Fibroblast of pulmonary artery (primary cell): Measurements from ENCODE around the gene LRRIQ3.

Experiments
- DNase-seq: peaks from one replicate; pipeline ENCODE4 v3.0.0-alpha.2; 2010; ENCODE audit warnings: low read depth
- H3K4me3 ChIP-seq: replicated peaks from 2 replicates; pipeline ENCODE4 v1.5.1; 2011; ENCODE audit warnings: low read depth, mild to moderate bottlenecking, control low read depth, low read length, moderate library complexity
- TF ChIP-seq, protein P1 (sequence below): IDR thresholded peaks from 2 replicates; pipeline ENCODE4 v1.5.1; 2011; ENCODE audit warnings: mild to moderate bottlenecking, control low read depth, low read length, inconsistent platforms; ENCODE audit errors: missing control alignments

LRRIQ3 gene

DNA sequence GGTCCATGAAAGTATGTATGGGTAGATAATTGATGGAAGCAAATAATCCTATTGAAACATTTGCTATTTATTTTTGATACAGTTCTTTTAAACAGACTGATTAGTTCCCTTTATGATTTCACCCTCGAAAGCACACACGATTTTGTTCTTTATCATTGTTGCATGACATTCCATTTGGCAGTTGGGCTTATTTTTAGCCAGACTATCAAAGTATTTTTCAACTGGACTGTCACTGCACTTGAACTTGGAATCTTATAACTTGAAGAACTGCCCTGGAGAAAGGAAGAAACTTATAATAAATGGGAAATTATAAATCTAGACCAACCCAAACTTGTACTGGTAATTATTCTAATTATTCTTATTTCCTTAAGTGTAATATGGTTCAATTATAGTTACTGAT is 37.2 kb upstream of the LRRIQ3 start, which contains the start of gene TNNI3K:
TNNI3K (plus strand) TSS at position 235 of the 400 bp plus-strand sequence; CDS start at position 300, 65 bp downstream.
- DNase-seq = no peak
- TF ChIP-seq, protein P1, sequence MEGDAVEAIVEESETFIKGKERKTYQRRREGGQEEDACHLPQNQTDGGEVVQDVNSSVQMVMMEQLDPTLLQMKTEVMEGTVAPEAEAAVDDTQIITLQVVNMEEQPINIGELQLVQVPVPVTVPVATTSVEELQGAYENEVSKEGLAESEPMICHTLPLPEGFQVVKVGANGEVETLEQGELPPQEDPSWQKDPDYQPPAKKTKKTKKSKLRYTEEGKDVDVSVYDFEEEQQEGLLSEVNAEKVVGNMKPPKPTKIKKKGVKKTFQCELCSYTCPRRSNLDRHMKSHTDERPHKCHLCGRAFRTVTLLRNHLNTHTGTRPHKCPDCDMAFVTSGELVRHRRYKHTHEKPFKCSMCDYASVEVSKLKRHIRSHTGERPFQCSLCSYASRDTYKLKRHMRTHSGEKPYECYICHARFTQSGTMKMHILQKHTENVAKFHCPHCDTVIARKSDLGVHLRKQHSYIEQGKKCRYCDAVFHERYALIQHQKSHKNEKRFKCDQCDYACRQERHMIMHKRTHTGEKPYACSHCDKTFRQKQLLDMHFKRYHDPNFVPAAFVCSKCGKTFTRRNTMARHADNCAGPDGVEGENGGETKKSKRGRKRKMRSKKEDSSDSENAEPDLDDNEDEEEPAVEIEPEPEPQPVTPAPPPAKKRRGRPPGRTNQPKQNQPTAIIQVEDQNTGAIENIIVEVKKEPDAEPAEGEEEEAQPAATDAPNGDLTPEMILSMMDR = no peak
- no peak within 1 kb of the TSS for H3K4me3 ChIP-seq

DNA sequence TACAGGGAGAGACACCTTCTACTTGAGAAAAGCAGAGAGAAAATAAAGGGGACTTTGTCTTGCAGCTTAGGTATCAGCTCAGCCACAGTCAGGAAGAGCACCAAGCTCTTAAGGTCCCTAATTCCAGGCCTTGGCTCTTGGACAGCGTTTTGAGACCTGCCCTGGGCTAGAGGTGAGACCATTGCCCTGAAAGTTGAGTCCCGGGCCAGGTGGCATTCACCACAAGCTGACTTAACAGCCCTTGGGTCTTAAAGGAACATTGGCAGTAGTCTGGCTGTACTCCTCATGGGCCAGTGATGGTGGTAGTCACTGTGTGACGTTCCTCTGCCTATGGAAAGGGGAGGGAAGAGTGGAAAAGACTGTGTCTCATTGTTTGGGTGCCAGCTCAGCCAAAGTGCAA is 25.5 kb upstream of the LRRIQ3 start:
- H3K4me3 ChIP-seq = no peak overlapping the region
- TF ChIP-seq, protein P1 = no peak
- DNase-seq = no peak

DNA sequence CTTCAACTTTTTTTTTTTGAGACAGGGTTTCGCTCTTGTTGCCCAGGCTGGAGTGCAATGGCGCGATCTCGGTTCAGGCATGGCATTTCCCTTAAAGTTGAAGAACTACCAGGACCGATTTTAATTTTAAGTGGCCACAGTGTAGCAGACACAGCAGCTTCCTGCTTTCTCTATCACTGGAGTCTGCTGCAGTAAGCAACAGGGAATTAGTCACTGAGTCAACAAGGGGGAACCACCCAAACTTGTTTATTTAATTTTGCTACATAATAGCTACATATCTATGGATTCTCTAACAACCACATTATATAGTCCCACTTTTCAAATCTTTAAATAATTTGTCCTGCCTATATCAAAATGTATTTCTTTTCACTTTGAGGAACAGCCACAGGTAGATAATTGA is 24.7 kb upstream of the LRRIQ3 start:
- H3K4me3 ChIP-seq = no peak overlapping the region
- TF ChIP-seq, protein P1 = no peak
- no peak for DNase-seq

DNA sequence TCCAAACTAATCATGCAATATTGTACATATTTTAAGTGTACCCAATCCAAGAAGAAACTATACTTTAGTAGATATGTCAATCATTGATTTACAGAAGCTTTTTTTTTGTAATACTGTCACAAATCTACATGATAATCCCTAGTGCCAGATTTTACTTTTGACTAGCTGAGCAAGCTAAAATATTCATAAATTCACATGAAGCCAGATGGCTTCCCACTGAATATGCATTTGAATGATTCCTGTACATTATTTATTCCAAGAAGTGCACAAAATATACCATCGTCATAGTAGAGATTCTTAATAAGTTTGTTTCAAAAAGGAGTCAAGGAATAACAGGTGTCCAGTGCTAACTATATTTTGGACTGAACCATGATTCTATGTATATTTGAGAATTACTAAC is 17.3 kb upstream of the LRRIQ3 start:
- H3K4me3 ChIP-seq = no peak overlapping the region
- no peak for DNase-seq
- TF ChIP-seq, protein P1 = no peak

DNA sequence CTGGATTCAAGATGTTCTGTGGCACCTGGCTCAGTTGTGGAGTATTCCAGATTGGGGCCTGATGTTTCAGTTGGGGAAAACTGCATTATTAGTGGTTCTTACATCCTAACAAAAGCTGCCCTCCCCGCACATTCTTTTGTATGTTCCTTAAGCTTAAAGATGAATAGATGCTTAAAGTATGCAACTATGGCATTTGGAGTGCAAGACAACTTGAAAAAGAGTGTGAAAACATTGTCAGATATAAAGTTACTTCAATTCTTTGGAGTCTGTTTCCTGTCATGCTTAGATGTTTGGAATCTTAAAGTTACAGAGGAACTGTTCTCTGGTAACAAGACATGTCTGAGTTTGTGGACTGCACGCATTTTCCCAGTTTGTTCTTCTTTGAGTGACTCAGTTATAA is 7.3 kb upstream of the LRRIQ3 start:
- TF ChIP-seq, protein P1 = no peak
- no peak overlapping the region for H3K4me3 ChIP-seq
- DNase-seq = peak; percentile 23

DNA sequence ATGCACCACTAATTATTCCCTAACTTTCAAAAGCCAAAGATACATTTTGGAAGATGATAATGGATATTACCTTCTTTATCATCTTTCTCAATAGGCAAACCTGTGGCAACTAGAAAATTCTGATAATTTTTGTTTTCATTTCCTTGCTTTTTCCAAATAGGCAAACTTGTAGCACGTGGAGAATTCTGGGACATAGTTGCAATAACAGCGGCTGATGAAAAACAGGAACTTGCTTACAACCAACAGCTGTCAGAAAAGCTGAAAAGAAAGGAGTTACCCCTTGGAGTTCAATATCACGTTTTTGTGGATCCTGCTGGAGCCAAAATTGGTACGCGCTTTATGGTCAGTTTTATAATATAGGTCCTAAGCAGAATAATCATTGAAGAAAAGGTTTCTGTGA is 1.5 kb upstream of the LRRIQ3 start:
- TF ChIP-seq, protein P1 = no peak
- H3K4me3 ChIP-seq = peak overlapping the region; percentile 91
- DNase-seq = peak; percentile 16

DNA sequence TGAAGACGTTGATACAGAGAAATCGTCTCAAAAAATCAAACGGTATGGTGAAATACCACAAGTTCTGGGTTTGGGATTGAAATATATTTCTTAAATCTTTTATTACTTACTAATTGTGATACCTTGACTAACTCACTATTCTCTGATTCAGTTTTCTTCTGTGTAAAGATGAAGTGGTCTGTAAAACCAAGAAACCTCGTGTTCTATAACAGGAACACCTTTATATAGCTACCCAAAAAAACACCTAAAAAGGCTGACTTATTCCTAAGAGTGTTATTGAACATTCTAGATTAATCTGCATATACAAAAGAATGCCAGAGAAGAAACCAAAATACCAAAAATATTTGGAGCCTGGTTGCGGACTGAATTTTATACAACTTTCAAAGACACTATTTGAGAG is 721 bp downstream of the LRRIQ3 start:
- TF ChIP-seq, protein P1 = no peak
- H3K4me3 ChIP-seq = peak overlapping the region; percentile 91
- DNase-seq = no peak
